Measurements from ENCODE around the gene CENPVL1.

DNA sequence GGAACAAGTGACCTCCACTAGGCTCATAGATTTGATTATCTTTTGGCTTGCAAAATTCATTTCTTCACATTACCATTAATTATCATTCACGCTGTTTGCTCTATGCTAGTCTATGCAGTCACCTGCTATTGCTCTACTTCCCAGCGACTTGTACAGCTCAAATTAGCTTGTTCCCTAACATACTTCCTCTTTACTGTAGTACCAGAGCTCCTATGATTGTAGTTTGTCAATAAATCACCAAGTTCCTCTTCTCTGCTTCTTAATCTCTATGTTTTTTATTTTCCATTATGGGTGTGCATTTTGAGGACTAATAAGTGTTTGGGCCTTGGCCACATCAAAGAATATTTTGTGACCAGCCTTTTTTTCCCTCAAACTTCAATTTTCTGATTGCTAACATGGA, 26.8 kb downstream of the CENPVL1 start:
- TF ChIP-seq, protein P1, sequence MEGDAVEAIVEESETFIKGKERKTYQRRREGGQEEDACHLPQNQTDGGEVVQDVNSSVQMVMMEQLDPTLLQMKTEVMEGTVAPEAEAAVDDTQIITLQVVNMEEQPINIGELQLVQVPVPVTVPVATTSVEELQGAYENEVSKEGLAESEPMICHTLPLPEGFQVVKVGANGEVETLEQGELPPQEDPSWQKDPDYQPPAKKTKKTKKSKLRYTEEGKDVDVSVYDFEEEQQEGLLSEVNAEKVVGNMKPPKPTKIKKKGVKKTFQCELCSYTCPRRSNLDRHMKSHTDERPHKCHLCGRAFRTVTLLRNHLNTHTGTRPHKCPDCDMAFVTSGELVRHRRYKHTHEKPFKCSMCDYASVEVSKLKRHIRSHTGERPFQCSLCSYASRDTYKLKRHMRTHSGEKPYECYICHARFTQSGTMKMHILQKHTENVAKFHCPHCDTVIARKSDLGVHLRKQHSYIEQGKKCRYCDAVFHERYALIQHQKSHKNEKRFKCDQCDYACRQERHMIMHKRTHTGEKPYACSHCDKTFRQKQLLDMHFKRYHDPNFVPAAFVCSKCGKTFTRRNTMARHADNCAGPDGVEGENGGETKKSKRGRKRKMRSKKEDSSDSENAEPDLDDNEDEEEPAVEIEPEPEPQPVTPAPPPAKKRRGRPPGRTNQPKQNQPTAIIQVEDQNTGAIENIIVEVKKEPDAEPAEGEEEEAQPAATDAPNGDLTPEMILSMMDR (conservative IDR thresholded peaks at IDR 0.05): no peak
- TF ChIP-seq ZFX (IDR thresholded peaks at IDR 0.05): no peak
